Neural cell (in vitro differentiated cells): ENCODE measurements around the gene FMNL1.

ENCODE experiments used
- CTCF ChIP-seq: fragments of 450-650 bp; IDR thresholded peaks from 2 replicates; pipeline ENCODE4 v1.5.1; 2014; ENCODE audit warnings: antibody characterized with exemption, mild to moderate bottlenecking, moderate library complexity; ENCODE audit not compliant: poor library complexity, severe bottlenecking
- MXI1 ChIP-seq: fragments of 450-650 bp; conservative IDR thresholded peaks from 2 replicates; pipeline ENCODE4 v1.6.1; 2014; ENCODE audit warnings: antibody characterized with exemption, mild to moderate bottlenecking; ENCODE audit not compliant: poor library complexity, severe bottlenecking
- SMC3 ChIP-seq: fragments of 450-650 bp; conservative IDR thresholded peaks from 2 replicates; pipeline ENCODE4 v1.6.1; 2014; ENCODE audit warnings: antibody characterized with exemption, mild to moderate bottlenecking, moderate library complexity; ENCODE audit not compliant: poor library complexity
- TAF1 ChIP-seq: IDR thresholded peaks from 2 replicates; pipeline ENCODE4 v1.6.1; 2012; ENCODE audit warnings: low read depth

DNA sequence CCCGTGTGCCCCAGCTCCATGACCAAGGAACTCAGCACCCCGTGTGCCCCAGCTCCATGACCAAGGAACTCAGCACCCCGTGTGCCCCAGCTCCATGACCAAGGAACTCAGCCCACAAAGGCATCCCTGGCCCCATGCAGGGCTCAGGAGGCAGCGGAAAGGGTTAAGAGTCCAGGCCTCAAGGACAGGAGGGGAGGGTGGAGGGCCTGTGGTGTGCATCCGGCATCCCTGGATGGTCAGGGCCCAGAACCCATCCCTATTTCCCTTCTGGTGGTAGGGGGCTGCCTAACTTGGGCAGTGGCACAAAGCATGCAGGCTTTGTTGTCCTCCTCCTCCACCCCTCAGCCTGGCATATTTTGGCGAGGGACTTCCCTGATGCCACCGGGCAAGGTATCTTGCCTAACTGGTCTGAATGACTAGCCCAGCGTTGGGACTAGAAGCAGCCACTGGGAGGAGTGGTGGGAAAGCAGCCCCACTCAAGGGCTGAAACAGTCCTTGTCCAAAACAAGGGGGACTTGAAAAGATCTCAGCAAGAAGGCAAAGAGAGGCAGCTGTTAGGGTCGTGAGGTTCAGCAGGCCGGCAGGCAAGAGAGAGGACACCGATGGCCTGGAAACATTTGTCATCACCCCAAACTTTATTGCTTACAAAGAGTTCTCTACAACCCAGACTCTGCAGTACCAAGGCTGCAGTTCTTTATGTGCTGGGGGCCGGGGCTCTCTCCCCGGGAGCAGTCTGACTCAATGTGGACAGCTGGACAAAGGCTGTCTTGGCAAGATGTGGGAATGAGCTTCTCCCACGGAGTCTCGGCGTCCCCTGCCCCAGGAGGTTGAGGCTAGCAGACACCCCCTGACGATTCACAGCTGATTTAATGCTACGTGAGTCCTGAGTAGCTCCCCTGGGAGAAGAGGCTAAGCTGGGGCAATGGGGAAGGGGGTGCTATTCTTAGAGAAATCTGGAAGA, 41.1 kb downstream of the FMNL1 start:
- TF ChIP-seq CTCF = no peak
- TF ChIP-seq SMC3 = no peak
- no peak for TF ChIP-seq MXI1
- no peak for TF ChIP-seq TAF1
